ENCODE results near the gene GPR61. TPM values are rescaled to one million over a fixed set of nuclear protein-coding genes. Genes with fewer than 3 reads are reported as not detected.

GPR61 gene
- total RNA-seq, 1 experiment from 2014 or later, result not detected

GRCh38 chr1:109582021-109582420 is 42.3 kb downstream of the GPR61 start:
- Mint-ChIP-seq H3K27me3 (ENCODE audit: unreplicated experiment) (no peaks in the 10 kb centered on the region), H3K4me3 (ENCODE audit: low read depth, unreplicated experiment) (no peak overlapping the region), H3K27ac (ENCODE audit: unreplicated experiment) (no peak overlapping the region), H3K4me1 (ENCODE audit: low read depth, unreplicated experiment) (no peaks in the 10 kb centered on the region), H3K36me3 (ENCODE audit: insufficient read depth, unreplicated experiment) (peaks cover 10% of the 10 kb centered on the region), H3K9me3 (ENCODE audit: low read depth, unreplicated experiment) (no peaks in the 10 kb centered on the region)
- DNase-seq, result no peak
- no TSS peak for BruUV-seq (replicated peaks)
- no peak for TF ChIP-seq CTCF (IDR thresholded peaks at IDR 0.05; ENCODE audit: unreplicated experiment)
- CTCF ChIA-PET, result no interaction called here
- intact Hi-C loops (cut with micrococcal nuclease; ENCODE audit: unreplicated experiment), result no loop called here

GRCh38 chr1:109584766-109585165 is 45.1 kb downstream of the GPR61 start:
- H3K36me3 Mint-ChIP-seq (ENCODE audit: insufficient read depth, unreplicated experiment), result peaks cover 23% of the 10 kb centered on the region
- no peaks in the 10 kb centered on the region for H3K27me3 Mint-ChIP-seq (ENCODE audit: unreplicated experiment)
- no peak overlapping the region for H3K4me3 Mint-ChIP-seq (ENCODE audit: low read depth, unreplicated experiment)
- H3K4me1 Mint-ChIP-seq (ENCODE audit: low read depth, unreplicated experiment), result no peaks in the 10 kb centered on the region
- intact Hi-C loops (cut with micrococcal nuclease; ENCODE audit: unreplicated experiment), result no loop called here
- BruUV-seq (replicated peaks), result no TSS peak
- H3K9me3 Mint-ChIP-seq (ENCODE audit: low read depth, unreplicated experiment), result no peaks in the 10 kb centered on the region
- no peak overlapping the region for H3K27ac Mint-ChIP-seq (ENCODE audit: unreplicated experiment)
- no peak for DNase-seq
- TF ChIP-seq CTCF (IDR thresholded peaks at IDR 0.05; ENCODE audit: unreplicated experiment), result no peak
- CTCF ChIA-PET, result no interaction called here

DNA sequence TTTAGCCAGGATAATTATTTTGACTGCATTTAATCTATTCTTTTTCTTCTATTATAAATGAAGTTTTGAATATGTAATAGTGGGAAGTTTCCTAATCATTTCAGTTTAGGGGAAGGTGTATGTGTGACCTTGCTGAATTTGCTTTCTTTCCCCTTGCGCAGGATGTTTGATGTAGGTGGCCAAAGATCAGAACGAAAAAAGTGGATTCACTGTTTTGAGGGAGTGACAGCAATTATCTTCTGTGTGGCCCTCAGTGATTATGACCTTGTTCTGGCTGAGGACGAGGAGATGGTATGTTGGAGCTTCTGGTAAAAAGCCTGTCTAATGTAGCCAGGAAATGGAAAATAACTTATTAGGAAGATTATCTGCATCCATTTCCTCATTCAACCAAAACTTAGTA is 46.4 kb downstream of the GPR61 start:
- no peak for DNase-seq
- peaks cover 23% of the 10 kb centered on the region for H3K36me3 Mint-ChIP-seq (ENCODE audit: insufficient read depth, unreplicated experiment)
- no peak overlapping the region for H3K4me3 Mint-ChIP-seq (ENCODE audit: low read depth, unreplicated experiment)
- no peak for TF ChIP-seq CTCF (IDR thresholded peaks at IDR 0.05; ENCODE audit: unreplicated experiment)
- H3K27me3 Mint-ChIP-seq (ENCODE audit: unreplicated experiment), result no peaks in the 10 kb centered on the region
- BruUV-seq (replicated peaks), result no TSS peak
- no peaks in the 10 kb centered on the region for H3K4me1 Mint-ChIP-seq (ENCODE audit: low read depth, unreplicated experiment)
- CTCF ChIA-PET, result no interaction called here
- intact Hi-C loops (cut with micrococcal nuclease; ENCODE audit: unreplicated experiment), result no loop called here
- no peaks in the 10 kb centered on the region for H3K9me3 Mint-ChIP-seq (ENCODE audit: low read depth, unreplicated experiment)
- no peak overlapping the region for H3K27ac Mint-ChIP-seq (ENCODE audit: unreplicated experiment)

DNA sequence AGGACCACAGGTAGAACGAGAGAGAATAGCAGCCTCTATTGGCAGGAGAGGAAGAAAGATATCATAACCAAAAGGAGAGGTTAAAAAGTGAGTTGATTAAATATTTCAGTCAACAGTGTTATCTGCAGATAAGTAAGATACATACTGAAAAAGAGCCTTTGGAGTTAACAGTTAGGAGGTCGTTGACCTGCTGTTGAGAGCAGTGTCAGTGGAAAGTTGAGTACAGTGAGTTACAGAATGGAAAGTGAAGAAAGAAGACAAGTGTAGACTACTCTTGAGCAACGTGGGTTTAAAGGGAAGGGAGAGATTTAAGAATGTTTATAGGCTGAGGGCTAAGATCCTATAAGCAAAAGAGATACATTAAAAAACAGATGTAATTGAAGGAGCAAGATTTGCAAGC is 49.5 kb downstream of the GPR61 start:
- no peak for DNase-seq
- CTCF ChIA-PET, result no interaction called here
- intact Hi-C loops (cut with micrococcal nuclease; ENCODE audit: unreplicated experiment), result no loop called here
- H3K9me3 Mint-ChIP-seq (ENCODE audit: low read depth, unreplicated experiment), result no peaks in the 10 kb centered on the region
- H3K4me1 Mint-ChIP-seq (ENCODE audit: low read depth, unreplicated experiment), result no peaks in the 10 kb centered on the region
- no peaks in the 10 kb centered on the region for H3K27me3 Mint-ChIP-seq (ENCODE audit: unreplicated experiment)
- BruUV-seq (replicated peaks), result no TSS peak
- no peak overlapping the region for H3K4me3 Mint-ChIP-seq (ENCODE audit: low read depth, unreplicated experiment)
- TF ChIP-seq CTCF (IDR thresholded peaks at IDR 0.05; ENCODE audit: unreplicated experiment), result no peak
- peaks cover 29% of the 10 kb centered on the region for H3K36me3 Mint-ChIP-seq (ENCODE audit: insufficient read depth, unreplicated experiment)
- H3K27ac Mint-ChIP-seq (ENCODE audit: unreplicated experiment), result no peak overlapping the region

DNA sequence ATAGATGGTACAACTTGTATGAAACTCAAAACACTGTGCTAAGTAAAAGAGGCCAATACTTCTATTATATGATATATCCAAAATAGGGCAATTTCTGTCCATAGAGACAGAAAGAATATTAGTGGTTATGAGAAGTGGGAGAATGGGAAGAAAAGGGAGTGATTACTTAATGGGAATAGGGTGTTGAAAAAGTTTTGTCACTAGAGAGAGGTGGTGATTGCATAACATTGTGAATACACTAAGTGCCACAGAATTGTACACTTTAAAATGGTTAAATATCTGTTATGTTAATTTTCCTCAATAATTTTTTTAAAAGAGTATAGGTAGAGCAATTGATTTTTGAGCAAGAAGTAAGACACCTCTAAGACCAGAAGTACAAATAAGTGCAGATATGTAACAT is 50.0 kb downstream of the GPR61 start:
- DNase-seq, result no peak
- Mint-ChIP-seq H3K9me3 (ENCODE audit: low read depth, unreplicated experiment) (no peaks in the 10 kb centered on the region), H3K27me3 (ENCODE audit: unreplicated experiment) (no peaks in the 10 kb centered on the region), H3K4me3 (ENCODE audit: low read depth, unreplicated experiment) (no peak overlapping the region), H3K36me3 (ENCODE audit: insufficient read depth, unreplicated experiment) (peaks cover 26% of the 10 kb centered on the region), H3K4me1 (ENCODE audit: low read depth, unreplicated experiment) (no peaks in the 10 kb centered on the region), H3K27ac (ENCODE audit: unreplicated experiment) (no peak overlapping the region)
- no peak for TF ChIP-seq CTCF (IDR thresholded peaks at IDR 0.05; ENCODE audit: unreplicated experiment)
- CTCF ChIA-PET, result no interaction called here
- intact Hi-C loops (cut with micrococcal nuclease; ENCODE audit: unreplicated experiment), result no loop called here
- BruUV-seq (replicated peaks), result no TSS peak

Data from Calu3 (cell line).